Tibial nerve (tissue), 4 donors: Measurements from ENCODE around the gene LGALS1. TPM values are rescaled to one million over a fixed set of nuclear protein-coding genes. Genes with fewer than 3 reads are reported as not detected.

Experiments
- DNase-seq, 2 donors: peaks; one replicate each; pipeline ENCODE4 v3.0.0-alpha.2; 2019; ENCODE audit warnings: low spot score in 2 of 2
- H3K27ac ChIP-seq, 4 donors: fragments of 200-600 bp; sonication (generic) in 3 of 4; one replicate each; pipeline ENCODE4 v1.5.1; 2017 to 2019; ENCODE audit warnings: mild to moderate bottlenecking in 1 of 4
- H3K27me3 ChIP-seq, 2 donors: fragments of 200-600 bp; sonication (generic) in 1 of 2; one replicate each; pipeline versions ENCODE4 v1.5.1 to v1.6.0; 2017 to 2019
- H3K36me3 ChIP-seq, 3 donors: fragments of 200-600 bp; sonication (generic); one replicate each; pipeline ENCODE4 v1.5.1; 2018 to 2019
- H3K4me1 ChIP-seq, 4 donors: fragments of 200-600 bp; sonication (generic) in 3 of 4; one replicate each; pipeline ENCODE4 v1.5.1; 2017 to 2019
- H3K4me3 ChIP-seq, 4 donors: fragments of 200-600 bp; sonication (generic) in 3 of 4; one replicate each; pipeline ENCODE4 v1.5.1; 2017 to 2019; ENCODE audit warnings: mild to moderate bottlenecking in 1 of 4, moderate library complexity in 1 of 4
- H3K9me3 ChIP-seq, 4 donors: fragments of 200-600 bp; sonication (generic) in 3 of 4; one replicate each; pipeline ENCODE4 v1.5.1; 2017 to 2019
- EP300 ChIP-seq, 2 donors: sonication (generic); formaldehyde crosslinking; IDR thresholded peaks; one replicate each; pipeline ENCODE4 v1.6.1; 2017; ENCODE audit warnings: antibody characterized with exemption in 2 of 2, mild to moderate bottlenecking in 1 of 2
- POLR2A ChIP-seq, 2 donors: fragments of 450-650 bp; IDR thresholded peaks; one replicate each; pipeline ENCODE4 v1.6.1; 2017; ENCODE audit warnings: antibody characterized with exemption in 2 of 2, mild to moderate bottlenecking in 2 of 2, moderate library complexity in 2 of 2
- WGBS, 2 donors: methylation state at CpG; one replicate each; pipeline ENCODE4 v1.1.5; 2018; 5-methylcytosine and 5-hydroxymethylcytosine counted together
- total RNA-seq, 4 donors: library from RNA; depleted of rRNA; stranded (reverse); fragments of >200 nt; gene quantifications; one replicate each; pipeline ENCODE4 v1.1.0, GENCODE V29; 2016
- TF ChIP-seq, protein P1 (sequence below), 5 experiments: fragments of 200-600 bp in 3 of 5; fragments of 450-650 bp in 2 of 5; sonication (generic) in 3 of 5; IDR thresholded peaks; one replicate each; pipeline ENCODE4 v1.5.1; 2016 to 2019; ENCODE audit warnings: antibody characterized with exemption in 5 of 5, mild to moderate bottlenecking in 3 of 5, moderate library complexity in 2 of 5

Gene LGALS1
- total RNA-seq, 4 donors from 2014 or later: 1,362 to 3,592 (median 2,463) TPM

DNA sequence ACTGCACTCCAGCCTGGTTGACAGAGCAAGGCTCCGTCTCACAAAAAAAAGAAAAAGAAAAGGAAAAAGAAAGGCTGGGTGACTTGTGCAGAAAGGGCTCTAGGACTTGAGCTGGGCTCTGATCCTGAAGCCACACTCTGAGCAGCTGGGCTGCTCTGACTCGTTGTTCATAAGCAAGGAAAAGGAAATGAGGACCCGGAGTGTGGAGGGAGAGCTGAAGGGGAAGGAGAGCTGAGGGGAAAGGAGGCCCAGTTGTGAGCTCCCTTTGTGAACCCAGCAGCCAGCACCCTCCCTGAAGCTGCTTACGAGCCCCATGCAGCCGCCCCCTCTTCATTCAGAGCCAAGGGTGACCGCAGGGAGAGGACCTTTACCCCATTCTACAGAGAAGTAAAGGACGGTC lies 48.3 kb upstream of the LGALS1 start:
- Histone ChIP-seq H3K4me1 (peaks cover 0 to 39% (median 28%) of the 10 kb centered on the region in 4 donors), H3K27me3 (no peaks in the 10 kb centered on the region), H3K4me3 (no peak overlapping the region), H3K27ac (peak overlapping the region; percentile 43 to 84 (median 68)), H3K9me3 (no peaks in the 10 kb centered on the region), H3K36me3 (peaks cover 0 to 71% (median 0%) of the 10 kb centered on the region in 3 donors)
- TF ChIP-seq, protein P1, sequence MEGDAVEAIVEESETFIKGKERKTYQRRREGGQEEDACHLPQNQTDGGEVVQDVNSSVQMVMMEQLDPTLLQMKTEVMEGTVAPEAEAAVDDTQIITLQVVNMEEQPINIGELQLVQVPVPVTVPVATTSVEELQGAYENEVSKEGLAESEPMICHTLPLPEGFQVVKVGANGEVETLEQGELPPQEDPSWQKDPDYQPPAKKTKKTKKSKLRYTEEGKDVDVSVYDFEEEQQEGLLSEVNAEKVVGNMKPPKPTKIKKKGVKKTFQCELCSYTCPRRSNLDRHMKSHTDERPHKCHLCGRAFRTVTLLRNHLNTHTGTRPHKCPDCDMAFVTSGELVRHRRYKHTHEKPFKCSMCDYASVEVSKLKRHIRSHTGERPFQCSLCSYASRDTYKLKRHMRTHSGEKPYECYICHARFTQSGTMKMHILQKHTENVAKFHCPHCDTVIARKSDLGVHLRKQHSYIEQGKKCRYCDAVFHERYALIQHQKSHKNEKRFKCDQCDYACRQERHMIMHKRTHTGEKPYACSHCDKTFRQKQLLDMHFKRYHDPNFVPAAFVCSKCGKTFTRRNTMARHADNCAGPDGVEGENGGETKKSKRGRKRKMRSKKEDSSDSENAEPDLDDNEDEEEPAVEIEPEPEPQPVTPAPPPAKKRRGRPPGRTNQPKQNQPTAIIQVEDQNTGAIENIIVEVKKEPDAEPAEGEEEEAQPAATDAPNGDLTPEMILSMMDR (IDR thresholded peaks at IDR 0.05): no peak
- TF ChIP-seq POLR2A (IDR thresholded peaks at IDR 0.05) (no peak), EP300 (IDR thresholded peaks at IDR 0.05) (no peak)
- WGBS, 2 donors: 24 to 37% methylated on average over 7 of the region's 7 CpGs
- no peak for DNase-seq

DNA sequence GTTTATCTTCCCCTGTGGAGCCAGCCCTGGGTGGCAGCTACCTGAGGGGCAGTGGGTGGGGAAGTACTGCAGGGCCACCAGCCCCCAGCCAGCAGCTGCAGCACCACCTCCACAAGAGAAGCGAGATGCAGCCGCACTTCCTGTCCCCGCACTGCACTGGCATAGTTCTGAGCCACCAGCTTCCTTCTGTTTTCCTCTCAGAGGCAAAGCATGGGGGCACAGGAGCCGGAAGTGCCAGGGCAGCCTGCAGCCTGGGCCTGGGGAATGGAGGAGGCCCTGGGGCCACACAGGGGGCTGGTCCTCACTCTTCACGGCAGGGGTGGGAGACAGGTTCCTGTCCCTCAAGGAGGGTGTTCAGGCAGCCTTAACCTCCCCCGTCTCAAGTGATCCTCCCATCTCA lies 47.9 kb upstream of the LGALS1 start:
- no peak for DNase-seq
- Histone ChIP-seq H3K27ac (peak overlapping the region in 3 of 4 donors; percentile 60 to 84 (median 77)), H3K9me3 (no peaks in the 10 kb centered on the region), H3K36me3 (peaks cover 0 to 71% (median 0%) of the 10 kb centered on the region in 3 donors), H3K27me3 (no peaks in the 10 kb centered on the region), H3K4me3 (no peak overlapping the region), H3K4me1 (peaks cover 0 to 42% (median 29%) of the 10 kb centered on the region in 4 donors)
- WGBS, 2 donors: 52 to 66% methylated on average over 2 to 6 of the region's 6 CpGs
- no peak for TF ChIP-seq EP300 (IDR thresholded peaks at IDR 0.05)
- TF ChIP-seq, protein P1 (IDR thresholded peaks at IDR 0.05): no peak
- TF ChIP-seq POLR2A (IDR thresholded peaks at IDR 0.05): no peak

DNA sequence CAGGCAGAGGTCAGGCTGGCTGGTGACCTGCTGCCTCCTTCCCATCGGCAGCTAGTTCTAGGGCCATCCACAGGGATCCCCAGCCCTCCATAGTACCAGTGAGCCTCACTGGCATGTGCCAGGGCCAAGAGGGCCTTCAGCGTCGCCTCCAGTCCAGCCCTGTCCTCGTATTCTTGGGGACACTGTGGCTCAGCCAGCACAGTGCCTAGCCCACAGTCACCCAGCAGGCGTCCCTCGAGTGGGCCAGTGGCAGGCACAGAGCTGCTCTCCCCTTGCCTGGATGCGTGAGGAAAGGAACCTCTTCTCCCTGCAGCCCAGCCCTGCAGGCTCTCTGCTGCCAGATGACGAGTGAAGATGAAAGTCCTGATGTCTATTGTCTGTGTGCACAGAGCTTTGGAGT lies 46.6 kb upstream of the LGALS1 start:
- Histone ChIP-seq H3K4me1 (peaks cover 0 to 47% (median 39%) of the 10 kb centered on the region in 4 donors), H3K9me3 (no peaks in the 10 kb centered on the region), H3K36me3 (peaks cover 0 to 62% (median 0%) of the 10 kb centered on the region in 3 donors), H3K27me3 (no peaks in the 10 kb centered on the region), H3K27ac (no peak overlapping the region), H3K4me3 (no peak overlapping the region)
- TF ChIP-seq, protein P1 (IDR thresholded peaks at IDR 0.05): no peak
- no peak for TF ChIP-seq POLR2A (IDR thresholded peaks at IDR 0.05)
- no peak for TF ChIP-seq EP300 (IDR thresholded peaks at IDR 0.05)
- WGBS, 2 donors: 67 to 78% methylated on average over 3 to 8 of the region's 8 CpGs
- no peak for DNase-seq

DNA sequence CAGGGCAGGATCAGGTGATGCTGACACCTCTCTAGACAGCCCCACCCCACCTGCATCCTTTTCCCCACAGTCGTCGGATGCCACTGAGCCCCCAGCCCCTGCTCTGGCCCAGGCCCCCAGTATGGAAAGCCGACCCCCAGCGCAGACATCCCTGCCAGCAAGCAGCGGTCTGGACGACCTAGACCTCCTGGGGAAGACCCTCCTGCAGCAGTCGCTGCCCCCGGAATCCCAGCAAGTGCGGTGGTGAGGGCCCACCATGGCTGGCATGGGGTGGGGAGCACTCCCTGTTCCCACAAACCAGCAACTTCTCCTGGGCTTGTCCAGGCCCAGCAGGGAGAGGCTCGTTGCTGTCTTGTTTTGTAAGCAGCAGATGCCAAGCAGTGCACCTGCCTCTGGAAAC lies 45.5 kb upstream of the LGALS1 start:
- Histone ChIP-seq H3K27ac (no peak overlapping the region), H3K36me3 (peaks cover 0 to 56% (median 0%) of the 10 kb centered on the region in 3 donors), H3K4me3 (no peak overlapping the region), H3K4me1 (peaks cover 0 to 55% (median 48%) of the 10 kb centered on the region in 4 donors), H3K9me3 (no peaks in the 10 kb centered on the region), H3K27me3 (no peaks in the 10 kb centered on the region)
- TF ChIP-seq, protein P1 (IDR thresholded peaks at IDR 0.05): no peak
- TF ChIP-seq POLR2A (IDR thresholded peaks at IDR 0.05) (no peak), EP300 (IDR thresholded peaks at IDR 0.05) (no peak)
- DNase-seq: no peak
- 81 to 92% methylated on average over 7 to 10 of the region's 10 CpGs for WGBS, 2 donors

DNA sequence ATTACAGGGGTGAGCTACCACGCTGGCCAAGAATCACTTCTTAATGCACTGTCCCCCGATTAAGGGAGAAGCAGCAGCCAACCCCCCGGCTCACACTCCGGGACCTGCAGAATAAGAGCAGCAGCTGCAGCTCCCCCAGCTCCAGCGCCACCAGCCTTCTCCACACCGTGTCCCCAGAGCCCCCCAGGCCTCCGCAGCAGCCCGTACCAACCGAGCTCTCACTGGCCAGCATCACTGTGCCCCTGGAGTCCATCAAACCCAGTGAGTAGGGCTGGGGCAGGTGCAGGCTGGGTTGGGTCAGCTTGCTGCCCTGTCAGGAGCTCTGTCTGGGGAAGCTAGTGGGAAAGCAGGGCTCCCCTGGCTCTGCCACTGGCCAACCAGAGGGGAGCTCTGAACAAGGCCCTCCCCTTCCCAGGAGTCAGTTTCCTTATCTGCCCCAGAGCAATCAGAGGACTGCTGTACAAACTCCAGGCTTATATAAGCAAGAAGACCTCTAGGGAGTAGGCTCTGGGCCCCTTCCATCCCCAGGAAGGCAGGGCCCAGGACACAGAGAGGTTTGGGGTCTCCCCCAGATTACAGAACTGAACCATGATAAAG lies 44.5 kb upstream of the LGALS1 start:
- no peaks in the 10 kb centered on the region for H3K27me3 ChIP-seq
- DNase-seq: no peak
- H3K4me3 ChIP-seq: no peak overlapping the region
- H3K4me1 ChIP-seq: peaks cover 0 to 54% (median 49%) of the 10 kb centered on the region in 4 donors
- no peak overlapping the region for H3K27ac ChIP-seq
- peaks cover 0 to 54% (median 0%) of the 10 kb centered on the region in 3 donors for H3K36me3 ChIP-seq
- TF ChIP-seq, protein P1 (IDR thresholded peaks at IDR 0.05): no peak
- TF ChIP-seq EP300 (IDR thresholded peaks at IDR 0.05) (no peak), POLR2A (IDR thresholded peaks at IDR 0.05) (no peak)
- H3K9me3 ChIP-seq: no peaks in the 10 kb centered on the region
- 78 to 90% methylated on average over 9 of the region's 9 CpGs for WGBS, 2 donors
